ENCODE data around the gene TYW3. TPM values are rescaled to one million over a fixed set of nuclear protein-coding genes. Genes with fewer than 3 reads are reported as not detected.
"Not testable (repeated sequence)": the region's sequence is repeated elsewhere in the genome, so short reads cannot be mapped to it uniquely, and the experiment has no call there.

Gene TYW3
- total and polyA plus RNA-seq, 2 of the 13 experiments (the other 11 are each of a cell fraction or from before 2014, with no cell fraction given) = 17.6 to 45.8 TPM

GRCh38 chr1:74732071-74732946 lies 643 bp upstream of the TYW3 start:
- Histone ChIP-seq H3K36me3 (replicated peaks in 1 of 2; ENCODE audit: control insufficient read depth in 1 of 2, insufficient read depth in 2 of 2, low read length in 2 of 2) (peaks cover 2 to 20% of the 10 kb centered on the region in 2 experiments; a peak in 3 of 5 replicates), H3K27ac (ENCODE audit: extremely low read length, insufficient read depth, low read length) (peak overlapping the region; percentile 98), H3K9ac (ENCODE audit: insufficient read depth, low read depth, low read length) (peak overlapping the region; percentile 96), H3K79me2 (ENCODE audit: insufficient read depth, low read length) (peaks cover 62% of the 10 kb centered on the region), H3K4me2 (ENCODE audit: low read depth, low read length) (peak overlapping the region; percentile 80), H3K4me3 (replicated peaks in 1 of 3; ENCODE audit: insufficient read depth in 1 of 3, low read depth in 2 of 3, low read length in 3 of 3) (peak overlapping the region; percentile 88 to 97 (median 92)), H3K4me1 (ENCODE audit: insufficient read depth, low read length) (peaks cover 50% of the 10 kb centered on the region)
- TF ChIP-seq SIN3A (IDR thresholded peaks at IDR 0.05; ENCODE audit: borderline replicate concordance, low read depth, low read length) (0 out of 2 replicates have a peak, but pooled peaks have one; percentile 37), ZNF430 (CRISPR knock-in tag; IDR thresholded peaks at IDR 0.05) (peak; percentile 3), ZNF792 (CRISPR knock-in tag; IDR thresholded peaks at IDR 0.05) (0 out of 2 replicates have a peak, but pooled peaks have one; percentile 1)
- TF ChIP-seq, protein P1, sequence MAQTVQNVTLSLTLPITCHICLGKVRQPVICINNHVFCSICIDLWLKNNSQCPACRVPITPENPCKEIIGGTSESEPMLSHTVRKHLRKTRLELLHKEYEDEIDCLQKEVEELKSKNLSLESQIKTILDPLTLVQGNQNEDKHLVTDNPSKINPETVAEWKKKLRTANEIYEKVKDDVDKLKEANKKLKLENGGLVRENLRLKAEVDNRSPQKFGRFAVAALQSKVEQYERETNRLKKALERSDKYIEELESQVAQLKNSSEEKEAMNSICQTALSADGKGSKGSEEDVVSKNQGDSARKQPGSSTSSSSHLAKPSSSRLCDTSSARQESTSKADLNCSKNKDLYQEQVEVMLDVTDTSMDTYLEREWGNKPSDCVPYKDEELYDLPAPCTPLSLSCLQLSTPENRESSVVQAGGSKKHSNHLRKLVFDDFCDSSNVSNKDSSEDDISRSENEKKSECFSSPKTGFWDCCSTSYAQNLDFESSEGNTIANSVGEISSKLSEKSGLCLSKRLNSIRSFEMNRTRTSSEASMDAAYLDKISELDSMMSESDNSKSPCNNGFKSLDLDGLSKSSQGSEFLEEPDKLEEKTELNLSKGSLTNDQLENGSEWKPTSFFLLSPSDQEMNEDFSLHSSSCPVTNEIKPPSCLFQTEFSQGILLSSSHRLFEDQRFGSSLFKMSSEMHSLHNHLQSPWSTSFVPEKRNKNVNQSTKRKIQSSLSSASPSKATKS (CRISPR knock-in tag; IDR thresholded peaks at IDR 0.05) = 0 out of 2 replicates have a peak, but pooled peaks have one; percentile 16
- TF ChIP-seq, protein P2, sequence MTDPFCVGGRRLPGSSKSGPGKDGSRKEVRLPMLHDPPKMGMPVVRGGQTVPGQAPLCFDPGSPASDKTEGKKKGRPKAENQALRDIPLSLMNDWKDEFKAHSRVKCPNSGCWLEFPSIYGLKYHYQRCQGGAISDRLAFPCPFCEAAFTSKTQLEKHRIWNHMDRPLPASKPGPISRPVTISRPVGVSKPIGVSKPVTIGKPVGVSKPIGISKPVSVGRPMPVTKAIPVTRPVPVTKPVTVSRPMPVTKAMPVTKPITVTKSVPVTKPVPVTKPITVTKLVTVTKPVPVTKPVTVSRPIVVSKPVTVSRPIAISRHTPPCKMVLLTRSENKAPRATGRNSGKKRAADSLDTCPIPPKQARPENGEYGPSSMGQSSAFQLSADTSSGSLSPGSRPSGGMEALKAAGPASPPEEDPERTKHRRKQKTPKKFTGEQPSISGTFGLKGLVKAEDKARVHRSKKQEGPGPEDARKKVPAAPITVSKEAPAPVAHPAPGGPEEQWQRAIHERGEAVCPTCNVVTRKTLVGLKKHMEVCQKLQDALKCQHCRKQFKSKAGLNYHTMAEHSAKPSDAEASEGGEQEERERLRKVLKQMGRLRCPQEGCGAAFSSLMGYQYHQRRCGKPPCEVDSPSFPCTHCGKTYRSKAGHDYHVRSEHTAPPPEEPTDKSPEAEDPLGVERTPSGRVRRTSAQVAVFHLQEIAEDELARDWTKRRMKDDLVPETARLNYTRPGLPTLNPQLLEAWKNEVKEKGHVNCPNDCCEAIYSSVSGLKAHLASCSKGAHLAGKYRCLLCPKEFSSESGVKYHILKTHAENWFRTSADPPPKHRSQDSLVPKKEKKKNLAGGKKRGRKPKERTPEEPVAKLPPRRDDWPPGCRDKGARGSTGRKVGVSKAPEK (CRISPR knock-in tag; IDR thresholded peaks at IDR 0.05; ENCODE audit: borderline replicate concordance) = 0 out of 2 replicates have a peak, but pooled peaks have one; percentile 39
- 0% methylated on average over 10 of the region's 17 CpGs for WGBS (ENCODE audit: low lambda C conversion rate)
- H2AFZ ChIP-seq (ENCODE audit: low read length); in situ Hi-C loops (cut with HindIII; ENCODE audit: extremely low pct_ligation_motif_present, low pct_unique_long_range_greater_than_20kb); H3K27me3 ChIP-seq (ENCODE audit: control insufficient read depth in 1 of 2, insufficient read depth in 2 of 2, low read length in 2 of 2); H3K9me3 ChIP-seq (ENCODE audit: low read length); FAIRE-seq; BruUV-seq (replicated peaks); DNase-seq (ENCODE audit: low spot score); H4K20me1 ChIP-seq (ENCODE audit: insufficient read depth, low read length): not testable (repeated sequence)
- POLR2A ChIA-PET = interaction anchor here (0.7 to 2.6 kb wide), 12 partner anchors 9 to 469 kb away, joined by 3 to 11 read pairs (median 4); no protein-coding TSS in a partner anchor
- ATAC-seq = peak; percentile 35
- intact Hi-C loops (cut with micrococcal nuclease; ENCODE audit: unreplicated experiment) = loop anchor here (5.0 kb wide), 1 partner anchor 535 kb away; the partner anchor contains the start of genes FPGT and LRRIQ3
- CTCF ChIA-PET (ENCODE audit: low intra/inter-chr PET ratio, low total read pairs) = interaction anchor here (1.1 kb wide), 1 partner anchor 42 kb away, joined by 5 read pairs; no protein-coding TSS in a partner anchor

Measured in HepG2 (cell line).